UCSD-AML1 (cell line): ENCODE results near the gene KCNQ2.

Source experiments
- DNase-seq: peaks from one replicate; lab custom pipeline; 2025; ENCODE audit not compliant: unreplicated experiment; lab: John Stamatoyannopoulos, UW

KCNQ2 gene

DNA sequence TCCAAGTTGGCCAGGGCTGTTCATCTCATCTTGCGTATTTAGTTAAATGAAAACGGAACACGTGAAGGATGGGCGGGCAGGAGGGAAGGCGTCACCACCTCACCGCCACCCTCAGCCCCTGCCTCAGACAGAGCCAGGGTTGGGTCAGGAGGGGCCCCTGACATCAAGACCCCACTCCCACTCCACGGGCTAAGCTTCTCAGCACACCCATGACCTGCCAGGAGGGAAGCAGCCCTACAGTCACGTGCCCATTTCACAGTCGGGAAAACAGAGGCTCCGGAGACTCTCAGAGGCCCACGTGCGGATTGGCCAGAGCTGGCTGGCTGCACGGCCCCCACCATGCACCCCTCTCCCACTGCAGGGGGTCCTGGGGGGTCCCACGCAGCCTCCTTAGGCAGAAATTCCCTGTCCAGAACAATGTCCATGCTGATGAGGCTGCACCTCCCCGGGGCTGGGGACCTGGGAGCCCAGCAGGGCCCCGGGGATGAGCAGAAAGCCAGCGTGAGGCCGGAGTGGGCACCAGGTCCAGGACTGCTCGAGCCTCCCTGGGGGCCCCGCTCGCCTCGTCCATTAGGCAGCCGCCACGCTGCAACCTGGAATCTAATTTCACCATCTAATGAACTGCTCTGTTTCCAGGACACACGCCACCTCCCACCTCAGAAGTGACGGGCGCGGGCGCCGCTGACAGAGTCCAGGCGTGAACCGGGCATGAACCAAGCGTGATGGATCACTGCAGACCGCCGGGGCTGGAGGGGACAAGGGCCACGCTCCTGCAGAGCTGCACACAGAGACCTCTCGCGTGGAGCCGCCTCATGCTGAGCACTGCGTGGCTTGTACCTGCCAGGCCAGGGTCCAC lies 15.8 kb downstream of the KCNQ2 start:
- DNase-seq: no peak

DNA sequence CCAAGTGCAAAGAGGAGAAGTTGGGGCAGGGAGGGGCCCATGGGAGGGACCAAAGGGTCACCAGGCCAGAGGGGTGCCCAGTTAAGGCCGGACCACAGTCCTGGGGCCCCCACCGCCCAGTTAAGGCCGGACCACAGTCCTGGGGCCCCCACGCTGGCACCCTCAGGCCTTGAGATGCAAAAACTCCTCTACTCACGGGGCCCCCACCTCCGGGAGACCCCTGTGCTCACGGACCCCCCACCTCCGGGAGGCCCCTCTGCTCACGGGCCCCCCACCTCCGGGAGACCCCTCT lies 16.9 kb downstream of the KCNQ2 start:
- no peak for DNase-seq

DNA sequence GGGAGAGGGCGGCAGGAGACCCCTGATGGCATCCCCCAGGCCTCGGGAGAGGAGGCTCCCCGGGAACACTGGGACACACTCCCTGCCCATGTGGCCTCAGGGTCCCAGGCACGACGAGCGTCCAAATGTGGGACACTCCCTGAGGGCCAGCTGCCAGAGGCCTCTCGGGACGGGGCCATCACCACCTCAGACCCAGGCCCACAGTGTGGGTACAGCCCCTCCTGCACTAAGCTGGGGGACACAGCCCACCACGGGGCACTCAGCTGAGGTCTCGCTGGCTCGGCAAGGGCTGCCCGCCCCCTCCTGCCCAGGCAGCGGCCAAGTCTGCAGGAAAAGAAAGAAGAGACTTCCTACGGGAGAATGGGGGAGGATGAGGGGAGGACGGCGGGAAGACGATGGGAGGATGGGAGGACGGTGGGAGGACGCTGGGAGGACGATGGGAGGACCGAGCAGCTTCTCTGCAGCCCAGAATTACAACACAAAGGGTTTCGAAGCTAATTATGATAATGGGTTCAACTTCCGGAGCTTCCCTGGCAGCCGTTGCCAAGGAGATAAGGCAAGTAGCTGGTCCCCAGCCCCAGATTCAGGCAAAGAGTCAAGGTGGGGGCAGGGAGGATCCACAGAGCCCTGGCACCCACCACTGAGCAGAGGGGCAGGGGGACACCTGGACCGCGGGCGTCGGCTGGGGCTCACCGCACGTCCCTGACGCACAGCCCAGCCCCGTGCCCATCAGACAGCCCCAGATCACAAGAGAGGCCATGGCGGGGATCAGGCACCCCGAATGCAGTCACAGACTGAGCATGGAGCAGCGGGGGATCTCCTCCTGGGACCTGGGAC lies 17.5 kb downstream of the KCNQ2 start:
- DNase-seq: no peak

DNA sequence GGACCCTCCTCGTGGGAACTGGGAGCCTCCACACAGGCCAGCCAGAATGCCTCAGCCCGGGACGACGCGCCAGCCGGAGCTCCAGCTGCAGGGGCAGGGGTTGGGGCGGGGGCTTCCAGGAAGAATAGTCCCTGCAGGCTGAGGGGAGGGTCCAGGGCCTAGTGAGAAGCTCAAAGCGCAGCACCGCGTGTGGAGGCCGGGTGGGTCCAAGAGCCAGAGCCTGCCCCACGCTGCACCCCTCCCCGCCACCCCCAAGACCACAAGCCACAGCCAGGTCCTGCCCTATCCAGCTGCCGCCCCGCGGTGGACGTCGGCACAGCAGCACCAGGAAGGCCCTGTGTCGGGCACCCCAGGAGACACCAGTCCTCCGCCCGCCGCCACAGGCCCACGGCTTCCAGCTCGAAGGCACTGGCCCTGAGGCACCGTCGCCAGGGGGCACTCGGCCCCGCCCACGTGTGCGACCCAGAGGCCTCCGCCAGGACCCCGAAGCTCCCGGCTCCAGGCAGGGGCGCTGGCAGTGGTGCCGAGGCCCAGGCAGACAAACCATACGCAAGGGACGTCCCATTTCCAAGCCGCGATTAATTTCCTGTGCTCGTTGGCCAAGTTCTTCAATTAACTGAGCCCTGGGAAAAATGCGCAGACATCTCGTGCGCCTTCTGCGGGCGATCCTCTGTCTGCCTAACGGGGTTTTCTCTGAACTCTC lies 19.5 kb downstream of the KCNQ2 start:
- peak; percentile 77 for DNase-seq

DNA sequence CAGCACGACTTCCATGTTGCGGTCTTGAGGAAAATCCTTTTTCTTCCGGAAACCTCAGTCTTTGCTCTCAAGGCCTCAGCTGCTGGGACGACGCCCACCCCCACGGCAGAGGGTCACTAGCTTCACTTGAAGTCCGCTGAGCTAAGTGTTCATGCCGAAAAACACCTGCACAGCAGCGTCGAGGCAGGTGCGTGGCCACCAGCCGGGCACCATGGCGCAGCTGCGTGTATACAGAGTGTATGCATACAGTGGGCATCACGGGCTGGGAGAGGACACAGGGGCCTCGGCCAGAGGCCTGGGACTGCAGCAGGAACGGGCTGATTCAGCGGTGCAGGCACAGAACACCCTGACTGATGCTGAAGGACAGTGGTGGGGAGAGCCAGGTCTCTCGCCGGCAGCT lies 20.1 kb downstream of the KCNQ2 start:
- no peak for DNase-seq

DNA sequence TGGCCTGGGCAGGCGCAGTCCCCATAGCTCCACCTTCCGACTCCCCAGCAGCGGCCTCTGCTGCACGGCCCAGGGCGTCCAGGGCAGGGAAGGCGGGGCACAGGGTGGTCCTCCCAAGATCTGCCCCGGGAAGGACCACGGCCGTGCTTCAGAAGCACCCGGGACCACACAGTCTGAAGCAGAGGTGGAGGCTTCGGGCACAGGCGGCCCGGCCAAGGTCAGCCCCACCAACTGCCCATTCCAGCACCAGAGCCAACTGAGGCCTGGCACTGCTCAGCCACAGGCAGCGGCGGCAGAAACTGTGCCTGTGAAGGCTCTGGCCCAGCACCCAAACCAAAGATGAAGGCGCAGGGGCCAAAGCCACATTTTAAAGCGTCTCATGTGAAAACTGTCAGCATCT lies 20.6 kb downstream of the KCNQ2 start:
- DNase-seq: no peak

DNA sequence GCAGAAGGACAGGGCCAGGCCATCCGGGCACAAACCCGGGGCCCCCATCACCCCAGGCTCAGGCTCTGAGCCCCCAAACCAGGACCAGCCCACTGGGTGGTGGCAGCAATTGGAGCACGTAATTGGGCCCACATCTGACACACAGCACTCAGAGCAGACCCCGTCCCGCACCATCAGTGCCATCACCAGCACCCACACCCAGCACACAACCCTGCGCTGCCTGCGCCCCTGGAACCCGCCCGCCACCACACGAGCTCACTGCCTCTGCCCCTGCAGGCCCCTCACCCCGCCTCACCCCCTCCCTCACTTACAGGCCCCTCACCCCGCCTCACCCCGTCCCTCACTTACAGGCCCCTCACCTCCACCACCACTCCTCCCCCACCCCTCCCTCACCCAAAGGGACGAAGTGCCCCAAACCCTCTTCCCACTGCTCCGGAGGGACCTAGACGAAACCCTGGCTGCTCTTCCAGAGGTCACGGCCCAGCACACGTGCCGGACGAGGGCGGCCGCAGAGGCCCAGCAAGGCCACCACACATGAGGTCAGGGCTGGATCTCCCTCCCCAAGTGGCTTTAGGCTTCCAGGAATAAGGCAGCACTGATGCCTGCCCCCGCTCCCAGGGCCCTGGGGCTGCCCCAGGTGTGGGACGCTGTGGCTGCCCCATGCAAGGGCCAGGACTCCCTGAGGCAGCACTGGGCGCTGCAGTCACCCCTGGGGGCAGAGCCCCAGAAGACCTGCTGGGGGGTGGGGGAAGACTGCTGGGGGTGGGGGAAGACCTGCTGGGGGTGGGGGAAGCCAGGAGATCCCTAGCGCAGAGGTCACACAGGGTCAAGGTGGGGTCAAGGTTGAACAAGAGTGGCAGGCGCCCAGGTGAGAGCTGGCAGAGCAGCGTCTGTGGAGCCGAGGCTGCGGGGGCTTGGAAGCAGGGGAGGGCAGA lies 22.4 kb downstream of the KCNQ2 start:
- DNase-seq: no peak

DNA sequence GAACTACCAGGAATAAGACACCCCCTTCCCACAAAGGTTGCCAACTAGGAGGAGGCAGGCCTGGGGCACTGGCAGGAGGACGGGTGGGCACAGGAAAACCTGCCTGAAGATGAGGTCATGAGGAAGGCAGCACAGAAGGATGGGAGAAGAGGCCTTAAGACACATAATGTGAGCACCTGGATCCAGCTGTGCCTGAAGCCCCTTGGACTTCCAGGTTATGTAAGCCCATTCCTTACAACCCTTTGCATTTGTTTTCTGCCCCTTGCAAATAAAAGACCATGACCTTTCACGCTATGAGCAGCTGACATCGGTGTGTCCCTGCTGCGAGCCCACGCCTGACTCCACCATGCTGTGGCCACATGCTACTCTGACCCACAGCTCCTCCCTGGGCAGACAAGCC lies 23.4 kb downstream of the KCNQ2 start:
- no peak for DNase-seq

DNA sequence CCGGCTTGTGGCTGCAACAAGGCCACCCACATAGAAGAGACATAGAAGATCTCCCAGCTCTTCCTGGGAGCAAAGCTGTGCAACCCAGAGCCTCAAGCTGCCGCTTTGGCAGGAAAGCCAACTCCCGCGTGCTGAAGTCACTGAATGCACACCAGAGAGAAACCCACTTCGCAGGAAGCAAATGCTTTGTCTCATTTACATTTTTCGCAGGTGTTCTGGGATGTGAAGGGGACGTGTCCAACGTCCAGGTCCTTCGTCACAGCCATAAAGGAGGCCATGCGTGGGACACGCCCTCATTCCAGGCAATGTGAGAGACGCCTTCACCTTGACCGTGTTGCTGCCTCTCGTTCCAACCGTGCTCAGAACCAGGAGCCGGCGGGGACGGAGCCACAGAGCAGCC lies 24.4 kb downstream of the KCNQ2 start:
- no peak for DNase-seq

DNA sequence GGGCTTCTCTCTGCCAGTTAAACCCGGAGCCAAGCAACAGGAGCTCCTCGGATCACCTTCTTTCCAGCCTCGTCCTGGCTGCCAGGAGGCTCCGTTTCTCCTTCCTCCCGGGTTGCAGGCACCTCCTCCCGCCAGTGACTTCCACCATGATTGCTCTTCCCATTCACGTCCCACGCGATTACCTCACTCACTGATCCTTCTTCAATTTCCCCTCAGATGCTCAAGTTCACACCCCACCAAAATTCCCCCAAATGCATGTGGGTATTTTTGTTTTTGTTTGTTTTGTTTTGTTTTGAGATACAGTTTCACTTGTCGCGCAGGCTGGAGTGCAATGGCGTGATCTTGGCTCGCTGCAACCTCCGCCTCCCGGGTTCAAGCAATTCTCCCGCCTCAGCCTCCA lies 25.1 kb downstream of the KCNQ2 start:
- DNase-seq: no peak

DNA sequence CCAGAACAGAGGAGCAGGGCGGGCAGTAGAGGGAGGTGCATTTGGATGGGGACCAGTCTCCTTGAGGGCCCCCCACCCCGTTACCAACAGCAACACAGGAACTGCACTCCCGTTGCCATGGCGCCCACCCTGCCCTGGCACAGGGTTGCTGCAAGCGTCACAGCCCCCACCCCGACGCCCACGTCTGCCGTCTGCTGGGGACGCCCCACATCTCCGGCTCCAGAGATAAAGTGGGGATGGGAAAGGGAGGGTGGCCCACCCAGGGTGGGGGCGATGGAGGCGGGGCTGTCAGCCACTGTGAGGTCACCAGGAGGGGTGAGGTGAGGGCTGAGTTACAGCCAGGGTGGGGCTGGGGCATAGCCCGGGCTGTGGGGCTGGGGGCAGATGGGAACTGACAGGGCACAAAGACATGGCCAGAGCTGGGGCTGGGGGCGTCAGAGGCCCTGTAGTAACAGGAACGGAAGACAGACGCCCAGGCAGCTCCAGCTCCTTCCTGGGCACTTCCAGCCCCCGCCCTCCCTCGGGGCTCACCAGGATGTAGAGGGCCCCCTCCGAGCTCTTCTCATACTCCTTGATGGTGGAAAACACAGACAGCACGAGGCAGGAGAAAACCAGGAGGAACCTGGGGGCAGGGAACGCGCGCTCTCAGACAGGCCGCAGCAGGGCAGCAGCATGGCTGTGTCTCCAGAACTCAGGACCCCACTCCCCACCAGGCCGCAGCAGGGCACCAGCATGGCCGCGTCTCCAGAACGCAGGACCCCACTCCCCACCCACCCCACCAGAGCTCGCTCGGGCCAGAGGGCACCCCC lies 26.0 kb downstream of the KCNQ2 start:
- DNase-seq: no peak

DNA sequence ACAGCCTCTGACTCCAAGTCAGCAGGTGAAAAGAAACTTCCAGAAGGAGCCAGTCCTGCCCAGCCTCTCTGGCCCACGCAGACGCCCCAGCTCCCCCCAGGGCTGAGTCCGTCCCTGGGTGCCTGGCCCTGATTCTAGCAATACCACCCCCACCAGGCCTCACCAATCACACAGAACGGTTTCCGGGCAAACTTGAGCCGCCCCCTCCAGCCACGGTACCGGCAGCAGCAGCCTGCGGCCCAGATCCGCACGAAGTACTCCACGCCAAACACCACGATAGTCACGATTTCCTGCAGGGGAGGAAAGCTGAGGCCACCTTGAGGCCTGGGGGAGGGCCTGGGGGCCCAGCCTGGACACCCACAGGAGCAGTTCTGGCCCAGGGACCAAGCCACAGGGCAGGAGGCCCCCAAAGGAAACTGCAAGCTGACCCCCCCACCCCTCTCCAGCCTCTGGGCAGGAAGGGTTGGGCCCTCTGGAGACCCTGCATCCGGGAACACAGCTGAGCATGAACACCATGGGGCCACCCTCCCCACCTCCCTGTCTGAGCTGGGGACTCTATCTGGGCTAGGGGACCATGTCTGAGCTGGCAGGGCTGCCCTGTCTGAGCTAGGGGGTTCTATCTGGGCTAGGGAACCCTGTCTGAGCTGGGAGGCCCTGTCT lies 27.2 kb downstream of the KCNQ2 start:
- no peak for DNase-seq

DNA sequence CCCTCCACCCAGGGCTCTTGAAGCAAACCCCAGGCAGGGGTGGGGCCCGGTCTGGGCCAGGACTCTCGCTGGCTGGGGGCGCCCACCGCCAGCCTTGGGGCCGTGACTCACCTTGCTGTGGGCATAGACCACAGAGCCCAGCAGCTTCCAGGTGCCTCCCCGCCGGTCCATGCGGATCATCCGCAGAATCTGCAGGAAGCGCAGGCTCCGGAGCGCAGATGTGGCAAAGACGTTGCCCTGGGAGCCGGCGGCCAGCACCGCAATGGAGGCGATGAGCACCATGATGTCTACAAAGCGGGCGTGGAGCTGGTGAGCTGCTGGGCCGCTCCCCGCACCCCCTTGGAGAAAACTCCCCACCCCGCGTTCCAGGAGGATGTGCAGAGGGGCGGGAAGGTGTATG lies 27.9 kb downstream of the KCNQ2 start:
- no peak for DNase-seq

DNA sequence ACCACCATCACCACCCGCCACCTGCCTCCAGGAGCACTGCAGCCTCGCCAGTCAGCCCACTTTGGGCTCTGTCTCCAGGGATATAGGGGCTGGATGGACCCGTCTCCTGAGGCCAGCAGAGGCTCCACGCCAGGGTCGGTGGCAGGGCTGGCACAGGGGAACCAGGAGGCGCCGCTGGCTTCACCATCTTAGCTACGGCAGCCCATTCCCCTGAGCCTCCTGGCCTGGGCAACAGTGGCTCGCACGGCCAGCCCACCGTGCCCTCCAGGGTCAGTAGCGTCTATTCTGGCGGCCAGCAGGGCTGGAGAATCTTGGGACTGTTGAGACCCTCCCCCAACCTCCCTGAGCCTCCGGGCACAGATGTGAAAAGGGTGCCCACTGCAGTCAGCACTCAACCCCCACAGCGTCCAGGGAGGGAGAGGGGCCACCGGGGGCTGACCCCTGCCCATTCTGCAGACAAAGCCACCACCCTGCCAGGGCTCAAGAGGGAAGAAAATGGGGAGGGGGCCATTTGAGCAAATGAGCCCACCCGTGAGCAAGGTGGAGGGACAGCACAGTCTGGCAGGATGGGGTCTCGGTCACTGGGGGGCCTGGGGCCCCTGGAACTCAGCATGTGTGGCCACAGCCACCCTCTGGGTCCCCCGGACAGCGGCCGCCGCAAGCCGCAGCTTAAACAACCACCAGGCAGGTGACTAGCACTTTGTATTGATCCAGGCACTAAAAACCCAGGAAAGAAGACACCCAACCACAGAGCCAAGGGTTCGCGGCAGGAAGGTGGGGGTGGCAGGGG lies 28.7 kb downstream of the KCNQ2 start:
- no peak for DNase-seq

DNA sequence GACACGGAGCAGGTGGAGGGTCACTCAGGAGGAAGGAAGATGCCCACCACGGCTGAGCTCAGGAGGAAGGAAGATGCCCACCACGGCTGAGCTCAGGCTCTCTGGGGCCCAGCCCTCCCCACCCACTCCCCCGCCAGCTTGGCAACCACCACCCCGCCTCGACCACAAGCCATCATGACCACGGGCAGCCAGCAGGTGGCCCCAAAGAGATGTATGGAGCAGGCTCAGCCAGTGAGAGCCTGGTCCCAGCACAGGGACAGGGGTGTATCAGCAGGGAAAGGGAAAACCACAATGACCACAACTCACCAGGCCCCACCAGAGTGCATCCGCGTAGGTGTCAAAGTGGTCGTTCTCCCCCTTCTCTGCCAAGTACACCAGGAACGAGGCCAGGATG lies 30.4 kb downstream of the KCNQ2 start:
- peak; percentile 83 for DNase-seq

DNA sequence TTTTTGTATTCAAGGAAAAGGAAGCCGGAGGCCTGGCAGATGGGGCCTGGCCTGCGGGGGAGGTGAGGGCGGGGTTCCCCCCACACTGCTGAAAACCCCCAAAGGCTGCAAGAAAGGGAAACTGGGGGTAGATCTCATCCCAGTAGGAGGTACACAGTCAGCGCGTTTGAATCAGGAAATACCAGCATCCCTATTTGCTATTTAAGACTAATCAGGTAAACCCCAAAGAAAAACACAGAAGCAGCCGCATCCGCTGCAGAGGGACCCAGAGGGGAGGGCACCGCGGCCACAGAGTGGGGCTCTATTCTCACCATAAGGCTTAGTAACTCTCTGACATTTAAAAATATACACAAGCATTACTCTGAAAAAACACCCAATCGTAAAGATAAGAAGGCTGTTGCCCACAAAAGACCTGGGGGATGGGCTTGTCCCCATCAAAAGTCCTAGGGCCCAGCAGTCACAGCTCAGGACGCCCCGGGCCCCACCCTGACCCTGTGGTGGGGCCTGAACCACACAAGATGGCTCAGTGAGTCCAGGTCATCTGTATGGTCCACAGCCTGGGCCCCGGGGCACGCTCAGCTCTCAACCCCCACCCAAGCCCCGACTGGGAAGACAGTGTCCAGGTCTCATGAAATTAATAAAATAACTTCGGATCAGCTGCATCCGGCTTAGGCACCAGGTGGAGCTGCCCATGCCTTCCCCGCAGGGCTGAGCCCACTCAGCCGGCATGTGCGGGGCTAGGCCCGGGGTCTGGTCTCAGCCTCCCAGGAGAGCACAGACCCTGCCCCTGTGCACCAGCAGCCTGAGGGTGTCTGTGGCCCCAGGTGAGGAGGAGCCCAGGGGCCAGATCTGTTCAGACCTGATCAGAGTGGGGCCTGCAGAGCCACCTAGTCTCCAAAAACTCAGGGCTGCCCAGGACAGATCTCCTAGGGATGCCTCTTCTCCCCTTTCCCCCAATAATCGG lies 31.0 kb downstream of the KCNQ2 start:
- DNase-seq: peak; percentile 75

DNA sequence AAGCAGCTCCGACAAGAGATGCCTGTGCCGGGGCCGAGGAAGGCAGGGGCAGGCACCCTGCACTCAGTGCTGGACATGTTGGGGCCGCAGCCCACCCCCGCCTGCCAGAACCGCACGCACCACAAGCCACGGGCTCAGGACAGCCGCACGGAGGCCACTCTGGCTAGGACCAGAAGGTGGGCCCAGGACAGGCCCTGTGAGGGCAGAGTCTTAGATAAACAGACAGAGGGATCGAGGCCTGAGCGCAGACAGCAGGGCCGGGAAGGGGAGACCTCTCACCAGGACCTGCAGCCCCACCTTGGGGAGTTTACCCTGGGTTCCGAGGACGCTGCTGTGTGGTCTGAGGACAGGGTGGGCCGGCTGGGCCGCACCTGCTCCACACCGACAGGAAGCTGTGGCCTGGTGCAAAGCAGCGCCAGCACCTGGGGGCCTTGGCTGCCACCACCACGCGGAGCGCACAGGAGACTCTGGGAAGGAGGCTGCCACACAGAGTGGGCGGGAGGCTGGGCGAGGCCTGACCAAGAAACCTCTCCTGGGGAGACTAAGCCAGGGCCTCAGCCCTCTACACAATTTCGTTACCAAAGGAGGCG lies 32.0 kb downstream of the KCNQ2 start:
- DNase-seq: no peak
